NCI-H2196 treated with DMSO at 0.1 percent for 48 hours (cell line): ENCODE data around the gene TYW1.
"Not testable (repeated sequence)": the region's sequence is repeated elsewhere in the genome, so short reads cannot be mapped to it uniquely, and the experiment has no call there.

Experiments used
- DNase-seq: peaks from one replicate; lab custom pipeline; 2025; ENCODE audit not compliant: unreplicated experiment; lab: John Stamatoyannopoulos, UW

Gene TYW1

GRCh38 chr7:66996444-66997191 lies at the start of gene TYW1:
Gene TYW1, plus strand, starts transcription at chr7:66996833. Its CDS starts 146 bp downstream, at chr7:66996979.
- peak; percentile 93 for DNase-seq

GRCh38 chr7:66948480-66949109 lies 48.0 kb upstream of the TYW1 start:
- DNase-seq: no peak

GRCh38 chr7:66950311-66950710 lies 46.3 kb upstream of the TYW1 start:
- DNase-seq: no peak

DNA sequence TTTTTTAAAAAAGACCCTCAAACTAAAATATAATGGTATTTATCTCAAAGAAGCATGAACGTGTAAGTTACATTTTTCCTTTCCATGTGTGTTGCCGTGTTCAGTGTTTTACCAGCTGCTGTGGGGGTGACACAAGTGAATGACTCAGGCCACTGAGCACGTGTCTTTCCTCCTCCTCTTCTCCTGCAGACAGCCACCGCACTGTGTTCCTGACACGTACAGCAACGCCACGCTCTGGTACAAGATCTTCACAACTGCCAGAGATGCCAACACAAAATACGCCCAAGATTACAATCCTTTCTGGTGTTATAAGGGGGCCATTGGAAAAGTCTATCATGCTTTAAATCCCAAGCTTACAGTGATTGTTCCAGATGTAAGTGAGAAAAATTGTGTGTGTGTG lies 45.9 kb upstream of the TYW1 start:
- DNase-seq: no peak

DNA sequence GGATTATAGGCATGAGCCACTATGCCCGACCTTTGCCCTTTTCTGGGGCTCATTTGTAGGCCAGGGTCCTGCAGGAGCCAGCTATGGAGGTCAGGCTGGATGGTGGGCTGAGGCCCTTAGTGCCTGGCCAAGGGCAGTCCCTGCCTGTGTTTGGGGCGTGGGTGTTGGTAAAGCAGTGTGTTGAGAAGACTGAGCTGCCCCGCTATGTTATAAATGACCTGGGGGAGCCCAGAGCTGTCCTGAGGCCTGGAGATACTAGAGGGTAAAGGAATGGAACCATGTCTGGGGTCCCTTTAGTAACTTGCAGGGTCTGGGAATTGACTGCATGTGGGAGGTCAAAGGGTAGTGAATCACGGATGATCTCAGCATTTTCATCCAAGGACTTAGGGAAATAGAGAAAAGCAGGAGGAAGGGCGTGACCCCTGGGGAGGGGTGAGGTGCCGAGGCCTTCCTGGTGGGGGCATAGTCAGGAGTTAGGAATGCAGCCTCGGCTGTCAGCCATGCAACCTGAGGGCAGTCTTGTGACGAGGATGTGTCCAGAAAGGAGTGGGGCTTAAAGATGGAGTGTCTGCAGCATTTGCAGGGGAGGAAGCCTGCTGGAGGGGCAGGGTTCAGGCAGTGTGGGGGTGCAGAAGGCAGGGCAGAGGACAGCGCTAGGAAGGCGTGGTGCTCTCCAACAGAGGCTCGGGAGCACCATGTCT lies 44.1 kb upstream of the TYW1 start:
- no peak for DNase-seq

DNA sequence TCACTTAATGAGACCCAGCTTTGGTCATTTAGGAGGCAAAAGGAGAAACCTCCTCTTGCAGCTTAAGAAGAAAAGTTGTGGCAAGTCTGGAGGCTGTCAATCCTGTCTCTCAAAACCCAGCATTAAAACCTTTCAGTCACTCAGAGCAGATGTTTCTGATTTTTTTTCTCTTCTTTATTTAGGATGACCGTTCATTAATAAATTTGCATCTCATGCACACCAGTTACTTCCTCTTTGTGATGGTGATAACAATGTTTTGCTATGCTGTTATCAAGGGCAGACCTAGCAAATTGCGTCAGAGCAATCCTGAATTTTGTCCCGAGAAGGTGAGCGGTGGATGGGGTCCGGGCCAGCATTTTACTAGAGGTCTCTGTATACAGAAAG lies 43.6 kb upstream of the TYW1 start:
- DNase-seq: no peak

DNA sequence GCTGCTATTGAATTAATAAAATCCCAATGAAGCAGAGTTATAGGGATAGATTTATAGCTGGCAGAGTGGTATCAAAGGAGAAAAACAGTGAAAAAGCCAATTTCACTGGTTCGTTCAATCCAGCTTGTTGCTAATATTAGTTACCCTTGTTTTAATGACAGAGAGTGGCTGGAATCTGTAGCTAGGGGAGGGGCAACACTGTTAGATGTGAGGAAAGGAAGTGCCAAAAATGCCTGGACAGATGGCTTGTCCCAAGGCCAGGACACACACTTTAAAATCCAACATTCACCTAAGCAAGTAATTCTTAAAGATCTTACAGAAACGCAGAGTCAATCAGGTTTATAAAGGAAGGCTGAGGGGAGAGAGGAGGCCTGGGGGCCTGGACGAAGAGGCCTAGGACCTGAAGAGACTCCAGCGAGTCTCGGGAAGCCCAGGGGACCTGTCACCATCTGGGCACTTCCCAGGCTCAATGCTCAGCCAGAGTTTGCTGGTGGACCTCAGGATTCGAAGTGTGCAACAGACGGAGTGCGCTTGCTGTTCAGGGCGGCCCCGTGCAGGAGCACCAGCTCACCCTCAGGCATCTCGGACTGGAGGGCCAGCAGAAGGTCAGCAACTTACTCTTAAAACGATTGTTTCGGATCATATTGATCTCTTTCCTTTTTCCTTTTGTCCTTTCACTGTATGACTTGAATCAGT lies 38.9 kb upstream of the TYW1 start:
- no peak for DNase-seq

- DNase-seq: no peak
Measured at GRCh38 chr7:66958538-66959350, 37.9 kb upstream of the TYW1 start.

- DNase-seq: no peak
Measured at GRCh38 chr7:66960192-66960591, 36.4 kb upstream of the TYW1 start.

- DNase-seq: no peak
Measured at GRCh38 chr7:66961096-66961495, 35.5 kb upstream of the TYW1 start.

GRCh38 chr7:66964411-66964810 lies 32.2 kb upstream of the TYW1 start:
- DNase-seq: no peak

- no peak for DNase-seq
Measured at GRCh38 chr7:66967029-66967428, 29.6 kb upstream of the TYW1 start.

- DNase-seq: not testable (repeated sequence)
Measured at GRCh38 chr7:66969001-66969400, 27.6 kb upstream of the TYW1 start.

DNA sequence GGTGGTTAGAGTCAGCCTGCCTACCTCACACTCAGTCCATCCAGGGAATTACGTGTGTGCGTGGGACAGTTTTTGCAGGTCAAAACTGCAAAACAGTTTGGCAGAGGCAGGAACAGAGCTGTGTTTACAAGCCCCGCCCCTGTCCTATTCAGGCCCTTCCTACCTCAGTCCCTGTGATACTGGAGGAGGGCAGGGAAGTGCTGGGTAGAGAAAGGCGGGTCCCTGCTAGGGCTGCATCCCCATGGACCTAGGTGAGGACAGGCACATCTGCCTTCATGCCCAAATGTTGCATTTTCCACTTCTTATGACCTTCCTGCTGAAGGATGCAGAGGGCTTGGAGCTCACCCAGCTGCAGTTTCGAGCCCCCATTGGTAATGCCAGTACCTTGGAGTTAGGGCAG lies 26.3 kb upstream of the TYW1 start:
- DNase-seq: no peak

DNA sequence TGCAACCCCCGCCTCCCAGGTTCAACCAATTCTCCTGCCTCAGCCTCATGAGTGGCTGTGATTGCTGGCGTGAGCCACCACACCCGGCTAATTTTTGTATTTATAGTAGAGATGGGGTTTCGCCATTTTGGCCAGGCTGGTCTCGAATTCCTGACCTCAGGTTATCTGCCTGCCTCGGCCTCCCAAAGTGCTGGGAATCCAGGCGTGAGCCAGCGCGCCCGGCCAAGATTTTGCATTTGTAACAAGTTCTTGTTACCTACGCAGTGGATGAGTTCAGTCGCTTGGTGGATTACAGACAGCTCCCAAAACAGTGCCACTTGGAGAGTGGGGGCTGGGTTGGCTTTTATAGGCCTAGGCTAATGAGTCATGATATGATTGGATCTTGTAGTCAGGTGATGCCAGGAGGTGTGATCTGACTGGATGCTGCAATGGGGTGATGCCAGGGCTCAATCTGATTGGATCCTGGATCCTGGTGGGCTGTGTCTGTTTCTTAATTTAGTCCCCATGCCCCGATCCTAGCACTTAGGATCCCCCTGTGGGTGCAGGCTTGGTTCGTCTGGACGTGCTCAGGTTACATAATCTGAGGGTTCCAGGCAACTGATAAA lies 21.5 kb upstream of the TYW1 start:
- DNase-seq: no peak

DNA sequence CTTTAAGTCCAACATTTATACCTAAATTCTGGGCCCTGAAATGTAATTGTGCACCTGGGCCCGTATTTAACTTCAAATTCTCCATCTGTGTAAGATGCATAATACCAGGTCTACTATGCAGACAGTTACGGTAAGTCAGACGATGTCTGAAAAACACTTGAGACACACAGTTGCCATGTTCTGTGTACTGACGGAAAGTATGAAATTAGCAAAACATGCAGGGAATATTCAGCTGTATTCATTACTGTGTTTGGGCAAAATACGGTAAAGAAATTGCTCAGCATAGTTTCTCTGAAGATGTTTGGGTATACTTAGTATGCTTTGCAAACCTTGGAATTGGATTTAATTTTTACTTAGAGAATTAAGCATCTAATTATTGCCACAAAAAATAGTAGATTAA lies 18.3 kb upstream of the TYW1 start:
- not testable (repeated sequence) for DNase-seq

- DNase-seq: not testable (repeated sequence)
Measured at GRCh38 chr7:66979013-66979412, 17.6 kb upstream of the TYW1 start.

DNA sequence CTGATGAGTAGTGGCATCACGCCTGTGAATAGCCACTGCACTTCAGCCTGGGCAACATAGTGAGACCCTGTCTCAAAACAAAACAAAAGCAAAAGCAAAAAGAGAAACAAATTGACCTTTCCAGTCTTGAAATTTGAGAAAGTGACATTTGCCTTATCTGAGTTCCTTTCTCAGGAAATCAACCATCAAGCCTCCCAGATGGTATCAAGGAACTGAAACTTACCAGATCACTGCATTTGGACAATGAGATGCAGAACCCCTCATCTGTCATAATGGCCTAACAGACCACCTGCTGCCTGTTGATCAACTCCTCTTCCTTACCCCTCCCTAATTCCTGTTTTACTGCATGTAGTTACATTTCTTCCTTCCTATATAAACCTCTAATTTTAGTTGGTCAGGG lies 16.3 kb upstream of the TYW1 start:
- not testable (repeated sequence) for DNase-seq

DNA sequence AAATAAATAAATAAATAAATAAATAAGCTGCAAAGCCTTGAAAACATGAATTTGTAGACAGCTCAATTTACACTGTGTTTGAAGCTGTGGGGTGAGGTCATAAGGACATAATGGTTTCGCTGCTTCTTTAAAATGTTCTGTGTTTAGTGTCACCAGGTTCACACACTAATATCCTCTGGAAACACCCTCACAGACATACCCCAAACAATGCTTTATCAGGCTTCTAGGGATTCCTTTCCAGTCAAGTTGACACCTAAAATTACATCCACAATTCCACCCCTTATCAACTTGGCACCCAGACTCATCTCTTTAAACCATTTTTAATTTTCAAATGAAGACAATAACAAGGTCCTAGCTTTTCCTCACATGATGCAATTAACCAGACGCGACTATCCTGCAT lies 7.1 kb upstream of the TYW1 start:
- not testable (repeated sequence) for DNase-seq

- not testable (repeated sequence) for DNase-seq
Measured at GRCh38 chr7:66994051-66994450, 2.6 kb upstream of the TYW1 start.
